Measurements from ENCODE around the gene DLG2. TPM values are rescaled to one million over a fixed set of nuclear protein-coding genes. Genes with fewer than 3 reads are reported as not detected.

DLG2 gene
- total RNA-seq, 1 donor from 2014 or later, result 2.1 TPM

- peak; percentile 74 for DNase-seq (ENCODE audit: low read depth, low spot score)
- H3K9me3 Mint-ChIP-seq, result no peaks in the 10 kb centered on the region
- peaks cover 24% of the 10 kb centered on the region for H3K4me1 Mint-ChIP-seq
- peak within 1 kb of the TSS; percentile 99 for H3K27ac Mint-ChIP-seq (ENCODE audit: unreplicated experiment)
- TF ChIP-seq CTCF (conservative IDR thresholded peaks at IDR 0.05), result no peak
- peak within 1 kb of the TSS; percentile 98 for H3K4me3 Mint-ChIP-seq
- H3K27me3 Mint-ChIP-seq (ENCODE audit: low read depth), result peaks cover 31% of the 10 kb centered on the region
- H3K36me3 Mint-ChIP-seq (ENCODE audit: low read depth), result no peaks in the 10 kb centered on the region
Measured at GRCh38 chr11:85647604-85648299, 20.6 kb upstream of the DLG2 start, which contains the start of gene TMEM126A. Gene TMEM126A (plus strand): TSS chr11:85647967. CDS start chr11:85650256, 2,289 bp downstream.

- Mint-ChIP-seq H3K27ac (ENCODE audit: unreplicated experiment) (no peak overlapping the region), H3K36me3 (ENCODE audit: low read depth) (no peaks in the 10 kb centered on the region), H3K9me3 (no peaks in the 10 kb centered on the region), H3K4me1 (peaks cover 24% of the 10 kb centered on the region), H3K27me3 (ENCODE audit: low read depth) (peaks cover 37% of the 10 kb centered on the region), H3K4me3 (peak overlapping the region; percentile 98)
- no peak for DNase-seq (ENCODE audit: low read depth, low spot score)
- no peak for TF ChIP-seq CTCF (conservative IDR thresholded peaks at IDR 0.05)
Measured at GRCh38 chr11:85647078-85647477, 19.9 kb upstream of the DLG2 start.

- Mint-ChIP-seq H3K4me1 (peaks cover 11% of the 10 kb centered on the region), H3K9me3 (no peaks in the 10 kb centered on the region), H3K27me3 (ENCODE audit: low read depth) (peaks cover 54% of the 10 kb centered on the region), H3K27ac (ENCODE audit: unreplicated experiment) (no peak overlapping the region), H3K4me3 (peak overlapping the region; percentile 16), H3K36me3 (ENCODE audit: low read depth) (peaks cover 4% of the 10 kb centered on the region)
- TF ChIP-seq CTCF (conservative IDR thresholded peaks at IDR 0.05), result no peak
- DNase-seq (ENCODE audit: low read depth, low spot score), result no peak
Measured at GRCh38 chr11:85643191-85643614, 16.1 kb upstream of the DLG2 start.

- Mint-ChIP-seq H3K4me3 (no peak overlapping the region), H3K4me1 (no peaks in the 10 kb centered on the region), H3K9me3 (no peaks in the 10 kb centered on the region), H3K27ac (ENCODE audit: unreplicated experiment) (no peak overlapping the region), H3K36me3 (ENCODE audit: low read depth) (peaks cover 8% of the 10 kb centered on the region), H3K27me3 (ENCODE audit: low read depth) (no peaks in the 10 kb centered on the region)
- TF ChIP-seq CTCF (conservative IDR thresholded peaks at IDR 0.05), result no peak
- DNase-seq (ENCODE audit: low read depth, low spot score), result no peak
Measured at GRCh38 chr11:85634747-85635146, 7.6 kb upstream of the DLG2 start.

- H3K36me3 Mint-ChIP-seq (ENCODE audit: low read depth), result no peaks in the 10 kb centered on the region
- TF ChIP-seq CTCF (conservative IDR thresholded peaks at IDR 0.05), result no peak
- peak overlapping the region; percentile 99 for H3K27ac Mint-ChIP-seq (ENCODE audit: unreplicated experiment)
- peaks cover 18% of the 10 kb centered on the region for H3K27me3 Mint-ChIP-seq (ENCODE audit: low read depth)
- H3K9me3 Mint-ChIP-seq, result no peaks in the 10 kb centered on the region
- peaks cover 29% of the 10 kb centered on the region for H3K4me1 Mint-ChIP-seq
- peak overlapping the region; percentile 100 for H3K4me3 Mint-ChIP-seq
- no peak for DNase-seq (ENCODE audit: low read depth, low spot score)
Measured at GRCh38 chr11:85628771-85629341, 1.7 kb upstream of the DLG2 start.
